ENCODE data around the gene STEEP1. TPM values are rescaled to one million over a fixed set of nuclear protein-coding genes. Genes with fewer than 3 reads are reported as not detected.

STEEP1 gene
- total and polyA plus RNA-seq, 2 of the 13 experiments (the other 11 are each of a cell fraction or from before 2014, with no cell fraction given) = 7.7 to 23.1 TPM

DNA sequence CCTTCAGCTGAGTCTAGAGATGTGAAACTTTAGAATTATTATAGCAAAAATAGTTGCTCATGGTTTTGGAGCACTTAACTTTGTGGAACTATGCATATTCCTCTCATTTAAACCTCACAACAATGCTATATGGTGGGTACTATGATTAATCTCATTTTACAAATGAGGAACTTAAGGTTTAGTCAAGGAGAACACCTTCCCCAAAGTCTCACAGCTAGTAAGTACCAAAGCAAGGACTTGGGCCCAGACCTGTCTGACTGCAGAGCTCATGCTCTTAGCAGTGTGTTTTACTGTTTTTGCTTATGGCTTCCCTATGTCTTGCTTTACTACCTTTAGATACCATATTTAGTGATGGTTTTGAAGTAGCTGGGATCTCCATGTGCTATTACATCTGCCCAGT lies 14.2 kb upstream of the STEEP1 start:
- Histone ChIP-seq H3K4me3 (replicated peaks in 1 of 3; ENCODE audit: insufficient read depth in 1 of 3, low read depth in 2 of 3, low read length in 3 of 3) (no peak overlapping the region), H4K20me1 (ENCODE audit: insufficient read depth, low read length) (no peaks in the 10 kb centered on the region), H3K9ac (ENCODE audit: insufficient read depth, low read depth, low read length) (no peak overlapping the region), H3K79me2 (ENCODE audit: insufficient read depth, low read length) (peaks cover 7% of the 10 kb centered on the region), H3K27me3 (ENCODE audit: control insufficient read depth in 1 of 2, insufficient read depth in 2 of 2, low read length in 2 of 2) (no peaks in the 10 kb centered on the region), H3K27ac (ENCODE audit: extremely low read length, insufficient read depth, low read length) (no peak overlapping the region), H3K9me3 (ENCODE audit: low read length) (no peaks in the 10 kb centered on the region), H3K4me1 (ENCODE audit: insufficient read depth, low read length) (peaks cover 16% of the 10 kb centered on the region; the same call in 1 of the 2 replicates), H2AFZ (ENCODE audit: low read length) (no peak overlapping the region), H3K36me3 (replicated peaks in 1 of 2; ENCODE audit: control insufficient read depth in 1 of 2, insufficient read depth in 2 of 2, low read length in 2 of 2) (no peaks in the 10 kb centered on the region), H3K4me2 (ENCODE audit: low read depth, low read length) (no peak overlapping the region)
- CTCF ChIA-PET (ENCODE audit: low intra/inter-chr PET ratio, low total read pairs) = no interaction called here
- POLR2A ChIA-PET = no interaction called here
- FAIRE-seq = no peak
- TF ChIP-seq KAT8 (CRISPR knock-in tag; IDR thresholded peaks at IDR 0.05) (no peak), ZNF780A (CRISPR knock-in tag; IDR thresholded peaks at IDR 0.05) (no peak), XBP1 (CRISPR knock-in tag; IDR thresholded peaks at IDR 0.05) (no peak), MBD4 (IDR thresholded peaks at IDR 0.05; ENCODE audit: borderline replicate concordance, low read length) (no peak), FOSL1 (CRISPR knock-in tag; IDR thresholded peaks at IDR 0.05; ENCODE audit: borderline replicate concordance) (no peak), TOE1 (CRISPR knock-in tag; IDR thresholded peaks at IDR 0.05) (no peak), ZNF383 (CRISPR knock-in tag; IDR thresholded peaks at IDR 0.05; ENCODE audit: borderline replicate concordance) (no peak)
- TF ChIP-seq, protein P1, sequence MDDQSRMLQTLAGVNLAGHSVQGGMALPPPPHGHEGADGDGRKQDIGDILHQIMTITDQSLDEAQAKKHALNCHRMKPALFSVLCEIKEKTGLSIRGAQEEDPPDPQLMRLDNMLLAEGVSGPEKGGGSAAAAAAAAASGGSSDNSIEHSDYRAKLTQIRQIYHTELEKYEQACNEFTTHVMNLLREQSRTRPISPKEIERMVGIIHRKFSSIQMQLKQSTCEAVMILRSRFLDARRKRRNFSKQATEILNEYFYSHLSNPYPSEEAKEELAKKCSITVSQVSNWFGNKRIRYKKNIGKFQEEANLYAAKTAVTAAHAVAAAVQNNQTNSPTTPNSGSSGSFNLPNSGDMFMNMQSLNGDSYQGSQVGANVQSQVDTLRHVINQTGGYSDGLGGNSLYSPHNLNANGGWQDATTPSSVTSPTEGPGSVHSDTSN (CRISPR knock-in tag; IDR thresholded peaks at IDR 0.05; ENCODE audit: borderline replicate concordance) = no peak
- TF ChIP-seq, protein P2, sequence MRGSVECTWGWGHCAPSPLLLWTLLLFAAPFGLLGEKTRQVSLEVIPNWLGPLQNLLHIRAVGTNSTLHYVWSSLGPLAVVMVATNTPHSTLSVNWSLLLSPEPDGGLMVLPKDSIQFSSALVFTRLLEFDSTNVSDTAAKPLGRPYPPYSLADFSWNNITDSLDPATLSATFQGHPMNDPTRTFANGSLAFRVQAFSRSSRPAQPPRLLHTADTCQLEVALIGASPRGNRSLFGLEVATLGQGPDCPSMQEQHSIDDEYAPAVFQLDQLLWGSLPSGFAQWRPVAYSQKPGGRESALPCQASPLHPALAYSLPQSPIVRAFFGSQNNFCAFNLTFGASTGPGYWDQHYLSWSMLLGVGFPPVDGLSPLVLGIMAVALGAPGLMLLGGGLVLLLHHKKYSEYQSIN (CRISPR knock-in tag; IDR thresholded peaks at IDR 0.05; ENCODE audit: borderline replicate concordance) = no peak
- intact Hi-C loops (cut with micrococcal nuclease; ENCODE audit: unreplicated experiment) = no loop called here
- in situ Hi-C loops (cut with HindIII; ENCODE audit: extremely low pct_ligation_motif_present, low pct_unique_long_range_greater_than_20kb) = no loop called here
- ATAC-seq = no peak
- no peak for DNase-seq (ENCODE audit: low spot score)
- no TSS peak for BruUV-seq (replicated peaks)

All from HepG2 (cell line).